WERI-Rb-1 (cell line): ENCODE measurements around the gene MGLL.

Experiments
- DNase-seq: peaks from one replicate; pipeline ENCODE4 v3.0.0-alpha.2; 2020
- H3K27ac ChIP-seq: fragments of 250-450 bp; sonication (Bioruptor Pico); 2 replicates; pipeline ENCODE4 v1.5.1; 2020; ENCODE audit warnings: mild to moderate bottlenecking, moderate library complexity
- H3K27me3 ChIP-seq: fragments of 250-450 bp; sonication (Bioruptor Pico); 2 replicates; pipeline ENCODE4 v1.5.1; 2021; ENCODE audit warnings: mild to moderate bottlenecking, low read depth, moderate library complexity; ENCODE audit not compliant: insufficient read depth, severe bottlenecking
- H3K36me3 ChIP-seq: fragments of 250-450 bp; sonication (Bioruptor Pico); 2 replicates; pipeline ENCODE4 v1.5.1; 2020; ENCODE audit warnings: mild to moderate bottlenecking, moderate library complexity
- H3K4me3 ChIP-seq: 2 replicates; pipeline ENCODE4 v1.5.1; 2011; ENCODE audit warnings: low read depth, mild to moderate bottlenecking, control low read depth, low read length
- H3K9me3 ChIP-seq: fragments of 250-450 bp; sonication (Bioruptor Pico); 2 replicates; pipeline ENCODE4 v1.5.1; 2021; ENCODE audit warnings: mild to moderate bottlenecking, moderate library complexity; ENCODE audit not compliant: severe bottlenecking
- CTCF ChIP-seq: IDR thresholded peaks from 2 replicates; pipeline ENCODE4 v1.5.1; 2011; ENCODE audit warnings: low read depth, mild to moderate bottlenecking, control low read depth, inconsistent platforms, low read length

The MGLL gene

DNA sequence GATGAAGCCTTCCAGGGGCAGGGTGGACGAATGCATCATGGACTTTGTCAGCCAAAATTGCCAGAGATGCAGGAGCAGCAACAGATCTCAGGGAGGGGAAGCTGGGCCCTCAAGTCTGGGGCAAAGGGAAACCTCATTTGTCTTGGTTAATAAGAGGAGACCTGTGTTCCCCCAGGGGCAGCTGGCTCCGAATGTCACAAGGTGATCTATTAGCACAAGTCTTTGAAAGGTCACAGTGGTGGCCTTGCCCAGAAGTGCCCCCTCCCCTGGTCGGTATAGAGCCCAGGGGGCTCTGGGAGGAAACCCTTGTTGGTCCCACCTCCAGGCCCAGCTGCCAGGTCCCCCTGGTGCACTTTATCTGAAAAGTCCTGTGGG lies 103.4 kb downstream of the MGLL start:
- no peaks in the 10 kb centered on the region for H3K36me3 ChIP-seq
- no peak overlapping the region for H3K4me3 ChIP-seq
- H3K9me3 ChIP-seq: peaks cover 4% of the 10 kb centered on the region
- no peak overlapping the region; the same call in 1 of the 2 replicates for H3K27ac ChIP-seq
- no peaks in the 10 kb centered on the region for H3K27me3 ChIP-seq
- TF ChIP-seq CTCF: no peak
- no peak for DNase-seq

GRCh38 chr3:127718245-127718915 lies 103.9 kb downstream of the MGLL start:
- DNase-seq: no peak
- no peaks in the 10 kb centered on the region for H3K27me3 ChIP-seq
- no peaks in the 10 kb centered on the region for H3K36me3 ChIP-seq
- TF ChIP-seq CTCF: peak; percentile 56
- H3K27ac ChIP-seq: peak overlapping the region; percentile 87
- H3K9me3 ChIP-seq: no peaks in the 10 kb centered on the region
- H3K4me3 ChIP-seq: no peak overlapping the region

DNA sequence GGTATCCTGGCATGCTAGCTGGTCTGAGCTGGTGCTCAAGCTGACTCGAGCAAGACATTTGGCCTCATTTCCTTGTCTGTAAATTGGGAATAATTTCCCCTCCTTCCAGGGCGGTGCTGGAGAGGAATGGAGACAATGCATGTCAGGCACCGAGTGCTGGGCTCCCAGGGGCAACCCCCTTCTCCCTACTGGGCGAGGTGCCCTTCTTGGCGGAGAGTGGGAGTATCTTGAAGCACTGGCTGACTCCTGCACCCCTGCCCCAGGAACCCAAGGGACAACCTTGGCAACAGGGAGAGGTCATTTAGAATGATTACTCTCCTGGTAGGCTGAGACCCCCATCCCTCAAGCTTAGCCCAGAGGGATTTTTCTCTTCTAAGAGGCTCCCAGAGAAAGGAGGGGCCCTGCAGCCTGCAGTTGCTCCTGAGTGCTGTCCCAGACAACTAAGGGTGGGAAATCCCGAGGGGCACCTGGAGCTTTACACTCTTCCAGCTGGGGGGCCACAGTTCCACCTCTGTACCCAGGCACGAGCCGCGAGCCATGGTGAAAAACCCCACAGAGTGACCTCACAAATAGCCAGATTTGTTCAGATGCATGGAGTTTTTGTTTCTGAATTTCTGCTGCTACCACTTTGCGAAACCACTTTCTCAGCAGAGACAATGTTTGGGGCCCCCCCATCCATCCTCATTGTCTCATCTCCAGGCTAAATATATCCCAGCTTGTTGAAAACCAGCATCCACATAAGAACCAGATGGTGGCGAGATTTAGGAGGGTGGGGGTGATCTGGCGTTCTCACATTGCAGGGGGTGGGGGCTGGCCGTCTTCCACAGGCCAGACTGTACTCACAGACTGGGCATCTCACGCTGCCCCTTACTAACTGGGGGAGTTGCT lies 104.7 kb downstream of the MGLL start:
- no peak for TF ChIP-seq CTCF
- H3K27me3 ChIP-seq: no peaks in the 10 kb centered on the region
- H3K9me3 ChIP-seq: no peaks in the 10 kb centered on the region
- DNase-seq: peak; percentile 81
- peak overlapping the region; percentile 87 for H3K27ac ChIP-seq
- H3K4me3 ChIP-seq: peak overlapping the region; percentile 12; the same call in 1 of the 2 replicates
- no peaks in the 10 kb centered on the region for H3K36me3 ChIP-seq

DNA sequence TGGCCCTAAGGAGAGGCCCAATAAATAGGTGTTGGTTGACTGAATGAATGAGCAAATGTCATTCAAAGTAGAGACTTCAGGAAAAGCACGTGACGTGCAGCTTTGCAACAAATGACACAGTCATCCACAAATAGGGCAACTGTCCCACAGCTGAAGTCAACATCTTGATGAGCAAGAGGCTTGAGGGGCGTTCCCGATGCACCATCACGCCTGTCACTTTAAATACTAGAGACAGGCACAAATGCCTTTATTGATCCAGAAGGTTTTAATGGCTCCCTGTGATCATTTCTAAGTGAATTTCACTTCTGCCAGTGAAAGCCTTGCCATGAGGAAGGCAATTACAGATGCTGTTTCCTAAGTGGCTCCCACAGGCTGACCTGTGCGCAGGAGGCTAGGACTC lies 105.9 kb downstream of the MGLL start:
- TF ChIP-seq CTCF: no peak
- H3K27ac ChIP-seq: peak overlapping the region; percentile 87; the same call in 1 of the 2 replicates
- H3K9me3 ChIP-seq: no peaks in the 10 kb centered on the region
- H3K36me3 ChIP-seq: no peaks in the 10 kb centered on the region
- H3K27me3 ChIP-seq: no peaks in the 10 kb centered on the region
- no peak overlapping the region for H3K4me3 ChIP-seq
- DNase-seq: no peak

- no peak overlapping the region for H3K27ac ChIP-seq
- H3K9me3 ChIP-seq: no peaks in the 10 kb centered on the region
- H3K36me3 ChIP-seq: no peaks in the 10 kb centered on the region
- H3K27me3 ChIP-seq: no peaks in the 10 kb centered on the region
- H3K4me3 ChIP-seq: no peak overlapping the region
- no peak for DNase-seq
- TF ChIP-seq CTCF: no peak
Measured at GRCh38 chr3:127715532-127715931, 106.8 kb downstream of the MGLL start.
